Measurements from ENCODE around the gene PAPPA. TPM values are rescaled to one million over a fixed set of nuclear protein-coding genes. Genes with fewer than 3 reads are reported as not detected.

The PAPPA gene
- total RNA-seq, 1 experiment from 2014 or later = 3.9 TPM

GRCh38 chr9:116208417-116209232 lies 55.0 kb downstream of the PAPPA start:
- Histone ChIP-seq H3K9me3 (ENCODE audit: insufficient read depth, low read depth) (no peaks in the 10 kb centered on the region), H3K4me3 (no peak overlapping the region), H4K20me1 (ENCODE audit: insufficient read depth) (no peaks in the 10 kb centered on the region), H3F3A (ENCODE audit: insufficient read depth, low read depth) (no peaks in the 10 kb centered on the region), H3K27me3 (ENCODE audit: insufficient read depth, low read depth) (no peaks in the 10 kb centered on the region), H3K4me2 (no peak overlapping the region), H3K79me2 (ENCODE audit: low read depth) (no peaks in the 10 kb centered on the region), H3K27ac (no peak overlapping the region), H3K4me1 (replicated peaks; ENCODE audit: insufficient read depth) (peaks cover 7% of the 10 kb centered on the region; the same call in 1 of the 2 replicates), H3K9me2 (ENCODE audit: insufficient read depth) (no peaks in the 10 kb centered on the region), H2AFZ (no peak overlapping the region), H3K36me3 (ENCODE audit: low read depth) (no peaks in the 10 kb centered on the region)
- ChIA-PET POLR2A (ENCODE audit: unreplicated experiment) (no interaction called here), CTCF (no interaction called here)
- TF ChIP-seq CTCF (conservative IDR thresholded peaks at IDR 0.05) (0 out of 2 replicates have a peak, but pooled peaks have one; percentile 21), EZH2 (IDR thresholded peaks at IDR 0.05; ENCODE audit: low read depth) (no peak)
- intact Hi-C loops (cut with micrococcal nuclease; ENCODE audit: unreplicated experiment) = no loop called here
- no peak for DNase-seq
- BruUV-seq (replicated peaks) = no TSS peak

GRCh38 chr9:116209414-116210116 lies 56.0 kb downstream of the PAPPA start:
- H3K4me3 ChIP-seq = no peak overlapping the region
- H3K9me3 ChIP-seq (ENCODE audit: insufficient read depth, low read depth) = no peaks in the 10 kb centered on the region
- no peaks in the 10 kb centered on the region for H3K9me2 ChIP-seq (ENCODE audit: insufficient read depth)
- no TSS peak for BruUV-seq (replicated peaks)
- no peaks in the 10 kb centered on the region for H3K79me2 ChIP-seq (ENCODE audit: low read depth)
- ChIA-PET POLR2A (ENCODE audit: unreplicated experiment) (no interaction called here), CTCF (no interaction called here)
- H3K4me1 ChIP-seq (replicated peaks; ENCODE audit: insufficient read depth) = 0 out of 2 replicates have a peak, but pooled peaks cover under 1% of the 10 kb centered on the region
- TF ChIP-seq EZH2 (IDR thresholded peaks at IDR 0.05; ENCODE audit: low read depth) (no peak), CTCF (conservative IDR thresholded peaks at IDR 0.05) (no peak)
- H3F3A ChIP-seq (ENCODE audit: insufficient read depth, low read depth) = no peaks in the 10 kb centered on the region
- no peaks in the 10 kb centered on the region for H3K36me3 ChIP-seq (ENCODE audit: low read depth)
- no peak overlapping the region for H3K27ac ChIP-seq
- no peaks in the 10 kb centered on the region for H3K27me3 ChIP-seq (ENCODE audit: insufficient read depth, low read depth)
- H3K4me2 ChIP-seq = no peak overlapping the region
- DNase-seq = no peak
- no peaks in the 10 kb centered on the region for H4K20me1 ChIP-seq (ENCODE audit: insufficient read depth)
- H2AFZ ChIP-seq = no peak overlapping the region
- intact Hi-C loops (cut with micrococcal nuclease; ENCODE audit: unreplicated experiment) = no loop called here

- no peaks in the 10 kb centered on the region for H3K9me2 ChIP-seq (ENCODE audit: insufficient read depth)
- TF ChIP-seq CTCF (conservative IDR thresholded peaks at IDR 0.05) (no peak), EZH2 (IDR thresholded peaks at IDR 0.05; ENCODE audit: low read depth) (no peak)
- no peak overlapping the region for H3K27ac ChIP-seq
- no TSS peak for BruUV-seq (replicated peaks)
- ChIA-PET CTCF (no interaction called here), POLR2A (ENCODE audit: unreplicated experiment) (no interaction called here)
- no peak overlapping the region for H2AFZ ChIP-seq
- no peaks in the 10 kb centered on the region for H3K36me3 ChIP-seq (ENCODE audit: low read depth)
- no peaks in the 10 kb centered on the region for H3K79me2 ChIP-seq (ENCODE audit: low read depth)
- H3K4me2 ChIP-seq = no peak overlapping the region
- no peaks in the 10 kb centered on the region for H3K27me3 ChIP-seq (ENCODE audit: insufficient read depth, low read depth)
- H3F3A ChIP-seq (ENCODE audit: insufficient read depth, low read depth) = no peaks in the 10 kb centered on the region
- no peaks in the 10 kb centered on the region for H3K4me1 ChIP-seq (replicated peaks; ENCODE audit: insufficient read depth)
- H3K4me3 ChIP-seq = no peak overlapping the region
- no peak for DNase-seq
- no peaks in the 10 kb centered on the region for H4K20me1 ChIP-seq (ENCODE audit: insufficient read depth)
- intact Hi-C loops (cut with micrococcal nuclease; ENCODE audit: unreplicated experiment) = no loop called here
- H3K9me3 ChIP-seq (ENCODE audit: insufficient read depth, low read depth) = no peaks in the 10 kb centered on the region
Measured at GRCh38 chr9:116212986-116213692, 59.5 kb downstream of the PAPPA start.

Data from PC-9 (cell line).